OCI-LY7 (cell line): ENCODE data around the gene NAA80. TPM values are rescaled to one million over a fixed set of nuclear protein-coding genes. Genes with fewer than 3 reads are reported as not detected.

ENCODE experiments used
- BruUV-seq: library from RNA; stranded (reverse); fragments of 400-500 nt; replicated peaks from 2 replicates; lab custom pipeline; 2021; lab: Mats Ljungman, UMichigan
- CTCF ChIA-PET: fragments of 300-600 bp; sonication (Branson Sonifier 250); formaldehyde crosslinking; loops from one replicate; lab custom pipeline; 2022; ENCODE audit warnings: antibody characterized with exemption; ENCODE audit not compliant: unreplicated experiment; lab: Charles Lee
- POLR2A ChIA-PET: fragments of 300-600 bp; sonication (Branson Sonifier 250); formaldehyde crosslinking; loops from one replicate; lab custom pipeline; 2022; ENCODE audit warnings: antibody characterized with exemption; lab: Charles Lee
- DNase-seq: peaks from one replicate; pipeline ENCODE4 v3.0.0-alpha.2; 2015; ENCODE audit warnings: low spot score
- H2AFZ ChIP-seq: fragments of 200-600 bp; sonication (generic), shearing (Covaris generic); 2 replicates; pipeline ENCODE4 v1.6.1; 2014; ENCODE audit warnings: mild to moderate bottlenecking, antibody characterized with exemption, low read length, moderate library complexity
- H3K27ac ChIP-seq: fragments of 200-600 bp; sonication (generic); 2 replicates; pipeline ENCODE4 v1.5.1; 2014; ENCODE audit warnings: mixed run types, low read depth, mild to moderate bottlenecking, moderate library complexity, low read length, inconsistent platforms; ENCODE audit not compliant: poor library complexity, severe bottlenecking
- H3K36me3 ChIP-seq: fragments of 200-600 bp; sonication (generic); 2 replicates; pipeline ENCODE4 v1.6.1; 2014; ENCODE audit warnings: mild to moderate bottlenecking, antibody characterized with exemption, low read length, moderate library complexity, mixed read lengths; ENCODE audit not compliant: insufficient read depth
- H3K4me1 ChIP-seq: fragments of 200-600 bp; sonication (generic); 2 replicates; pipeline ENCODE4 v1.5.1; 2014; ENCODE audit warnings: mild to moderate bottlenecking, low read length; ENCODE audit not compliant: insufficient read depth, poor library complexity, severe bottlenecking
- H3K4me2 ChIP-seq: fragments of 200-600 bp; sonication (generic); 2 replicates; pipeline ENCODE4 v1.6.1; 2014; ENCODE audit warnings: mild to moderate bottlenecking, low read length
- H3K4me3 ChIP-seq: fragments of 200-600 bp; sonication (generic); 2 replicates; pipeline ENCODE4 v1.5.1; 2014; ENCODE audit warnings: mild to moderate bottlenecking, low read depth, low read length; ENCODE audit not compliant: poor library complexity, severe bottlenecking
- H3K79me2 ChIP-seq: fragments of 200-600 bp; sonication (generic); 2 replicates; pipeline ENCODE4 v1.6.1; 2016; ENCODE audit warnings: low read depth, mild to moderate bottlenecking, low read length, moderate library complexity, mixed read lengths; ENCODE audit not compliant: insufficient read depth
- H3K9me2 ChIP-seq: fragments of 200-600 bp; sonication (generic); 2 replicates; pipeline ENCODE4 v1.6.1; 2016; ENCODE audit warnings: mild to moderate bottlenecking, low read length, mixed read lengths; ENCODE audit not compliant: insufficient read depth
- H3K9me3 ChIP-seq: fragments of 200-600 bp; sonication (generic); 2 replicates; pipeline ENCODE4 v1.6.1; 2014; ENCODE audit warnings: mild to moderate bottlenecking, mixed run types, low read length, mixed read lengths
- H4K20me1 ChIP-seq: fragments of 200-600 bp; sonication (generic); 2 replicates; pipeline ENCODE4 v1.6.1; 2014; ENCODE audit warnings: mild to moderate bottlenecking, antibody characterized with exemption, low read length, moderate library complexity, mixed read lengths; ENCODE audit not compliant: insufficient read depth
- EZH2phosphoT487 ChIP-seq: fragments of 200-600 bp; sonication (generic); IDR thresholded peaks from 2 replicates; pipeline ENCODE4 v1.6.1; 2018; ENCODE audit warnings: low read depth, borderline replicate concordance, mild to moderate bottlenecking, mixed run types, antibody characterized with exemption, low read length, moderate library complexity, mixed read lengths
- intact Hi-C: fragments of 100-400 bp; cut with micrococcal nuclease; formaldehyde crosslinking; loops from one replicate; pipeline ENCODE4 v1.10.0; 2022; ENCODE audit not compliant: unreplicated experiment
- total RNA-seq, 2 experiments: library from RNA; depleted of rRNA in 1 of 2; stranded (reverse); fragments of >200 nt in 1 of 2; shearing (Covaris generic) in 1 of 2; gene quantifications; 2 replicates each; pipeline ENCODE4 v1.2.3, GENCODE V29; 2014 to 2022
- TF ChIP-seq, protein P1 (sequence below): fragments of 200-600 bp; sonication (generic); conservative IDR thresholded peaks from 2 replicates; pipeline ENCODE4 v1.5.1; 2014; ENCODE audit warnings: mild to moderate bottlenecking, antibody characterized with exemption, low read length, moderate library complexity, mixed read lengths

NAA80 gene
- total RNA-seq, 2 experiments from 2014 or later: 18.7 to 21.7 TPM

DNA sequence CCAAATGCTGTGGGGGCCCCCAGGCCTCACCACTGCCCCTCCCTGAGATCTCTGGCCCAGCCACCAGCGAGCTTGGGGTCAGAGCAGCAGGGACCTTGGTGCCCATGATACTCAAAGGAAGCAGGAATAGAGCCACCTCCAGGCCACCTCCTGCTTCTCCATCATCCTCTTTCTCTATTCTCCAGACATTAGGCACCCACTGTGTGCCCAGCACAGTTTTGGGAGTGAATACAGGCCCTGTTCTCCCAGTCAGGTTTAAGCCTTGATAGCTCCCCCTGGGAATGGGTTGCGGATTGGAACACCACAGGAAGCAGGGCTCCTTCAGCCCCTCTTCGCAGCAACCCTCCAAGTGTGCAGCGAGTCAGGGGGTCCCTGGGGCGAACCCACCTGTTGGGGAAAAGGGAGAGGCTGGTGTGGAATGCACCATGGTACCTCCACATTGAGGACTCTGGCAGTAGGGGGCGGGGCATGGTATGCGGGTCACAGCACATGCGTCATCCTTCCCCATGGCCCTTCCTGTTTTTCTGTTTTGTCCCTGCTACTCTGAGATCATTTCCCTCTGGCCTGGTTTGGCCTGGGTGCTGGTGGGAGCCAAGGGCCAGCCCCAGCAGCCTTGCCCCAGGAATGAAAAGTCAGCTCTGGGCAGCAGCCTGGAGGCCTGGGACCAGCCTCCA lies 44.5 kb downstream of the NAA80 start:
- H3K27ac ChIP-seq: no peak overlapping the region
- no peak overlapping the region for H3K4me2 ChIP-seq
- no peak overlapping the region for H2AFZ ChIP-seq
- TF ChIP-seq, protein P1, sequence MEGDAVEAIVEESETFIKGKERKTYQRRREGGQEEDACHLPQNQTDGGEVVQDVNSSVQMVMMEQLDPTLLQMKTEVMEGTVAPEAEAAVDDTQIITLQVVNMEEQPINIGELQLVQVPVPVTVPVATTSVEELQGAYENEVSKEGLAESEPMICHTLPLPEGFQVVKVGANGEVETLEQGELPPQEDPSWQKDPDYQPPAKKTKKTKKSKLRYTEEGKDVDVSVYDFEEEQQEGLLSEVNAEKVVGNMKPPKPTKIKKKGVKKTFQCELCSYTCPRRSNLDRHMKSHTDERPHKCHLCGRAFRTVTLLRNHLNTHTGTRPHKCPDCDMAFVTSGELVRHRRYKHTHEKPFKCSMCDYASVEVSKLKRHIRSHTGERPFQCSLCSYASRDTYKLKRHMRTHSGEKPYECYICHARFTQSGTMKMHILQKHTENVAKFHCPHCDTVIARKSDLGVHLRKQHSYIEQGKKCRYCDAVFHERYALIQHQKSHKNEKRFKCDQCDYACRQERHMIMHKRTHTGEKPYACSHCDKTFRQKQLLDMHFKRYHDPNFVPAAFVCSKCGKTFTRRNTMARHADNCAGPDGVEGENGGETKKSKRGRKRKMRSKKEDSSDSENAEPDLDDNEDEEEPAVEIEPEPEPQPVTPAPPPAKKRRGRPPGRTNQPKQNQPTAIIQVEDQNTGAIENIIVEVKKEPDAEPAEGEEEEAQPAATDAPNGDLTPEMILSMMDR: no peak
- no peak for TF ChIP-seq EZH2phosphoT487
- no peaks in the 10 kb centered on the region for H3K9me2 ChIP-seq
- ChIA-PET CTCF (no interaction called here), POLR2A (no interaction called here)
- BruUV-seq: no TSS peak
- no peak overlapping the region for H3K4me3 ChIP-seq
- H3K36me3 ChIP-seq: peaks cover 88% of the 10 kb centered on the region
- no peaks in the 10 kb centered on the region for H3K9me3 ChIP-seq
- intact Hi-C loops: no loop called here
- H3K79me2 ChIP-seq: peaks cover 6% of the 10 kb centered on the region; the same call in 1 of the 2 replicates
- H4K20me1 ChIP-seq: no peaks in the 10 kb centered on the region
- H3K4me1 ChIP-seq: peaks cover 5% of the 10 kb centered on the region
- DNase-seq: no peak

DNA sequence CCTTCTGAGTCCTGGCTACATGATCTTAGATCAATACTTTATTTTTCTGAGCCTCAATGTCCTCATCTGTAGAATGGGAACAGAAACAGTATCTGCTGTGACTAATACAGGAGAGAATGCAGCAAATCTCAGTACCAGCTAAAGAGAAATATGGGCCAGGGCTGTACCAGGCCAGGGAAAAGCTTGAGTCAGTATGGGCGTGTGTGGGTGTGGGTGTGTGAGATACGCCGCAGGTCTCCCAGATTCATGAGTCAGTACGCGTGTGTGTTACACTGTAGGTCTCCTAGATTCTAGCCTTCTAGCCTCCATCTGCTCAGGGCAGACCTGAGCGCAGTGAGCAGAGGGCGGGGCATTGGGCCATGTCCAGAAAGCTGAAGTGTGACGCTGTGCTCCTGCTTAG lies 48.0 kb downstream of the NAA80 start:
- H3K4me1 ChIP-seq: peaks cover 29% of the 10 kb centered on the region
- intact Hi-C loops: no loop called here
- no peaks in the 10 kb centered on the region for H3K9me3 ChIP-seq
- peaks cover 74% of the 10 kb centered on the region for H3K36me3 ChIP-seq
- no peak for TF ChIP-seq EZH2phosphoT487
- TF ChIP-seq, protein P1: no peak
- H3K9me2 ChIP-seq: no peaks in the 10 kb centered on the region
- peaks cover 39% of the 10 kb centered on the region for H3K79me2 ChIP-seq
- ChIA-PET POLR2A (no interaction called here), CTCF (interaction anchor here (0.6 kb wide), 1 partner anchor 9 kb away, joined by 3 read pairs; no protein-coding TSS in a partner anchor)
- no TSS peak for BruUV-seq
- H3K4me3 ChIP-seq: no peak overlapping the region
- DNase-seq: no peak
- H2AFZ ChIP-seq: no peak overlapping the region
- H3K4me2 ChIP-seq: no peak overlapping the region
- no peak overlapping the region for H3K27ac ChIP-seq
- peaks cover 5% of the 10 kb centered on the region; the same call in 1 of the 2 replicates for H4K20me1 ChIP-seq

DNA sequence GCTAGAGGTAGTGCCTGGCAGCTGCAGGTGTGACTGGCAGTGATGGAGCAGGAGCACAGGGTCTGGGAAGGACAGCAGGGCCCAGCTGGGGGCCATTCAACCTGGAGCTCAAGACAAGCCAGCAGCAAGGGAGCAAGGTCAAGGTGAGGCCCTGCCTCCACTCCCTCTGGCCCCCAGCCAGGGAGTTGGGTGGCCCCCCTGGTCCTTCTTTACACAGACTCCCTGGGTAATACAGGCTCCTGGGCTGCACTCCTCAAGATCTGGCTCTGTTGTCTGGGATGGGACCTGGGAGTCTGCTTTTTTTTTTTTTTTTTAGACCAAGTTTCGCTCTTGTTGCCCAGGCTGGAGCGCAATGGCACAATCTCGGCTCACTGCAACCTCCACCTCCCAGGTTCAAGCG lies 48.7 kb downstream of the NAA80 start:
- H3K9me2 ChIP-seq: no peaks in the 10 kb centered on the region
- no peak for DNase-seq
- H3K27ac ChIP-seq: no peak overlapping the region
- ChIA-PET POLR2A (interaction anchor here (0.6 kb wide), 3 partner anchors 13 to 742 kb away, joined by 3 to 4 read pairs (median 3); no protein-coding TSS in a partner anchor), CTCF (interaction anchor here (0.6 kb wide), 1 partner anchor 9 kb away, joined by 3 read pairs; no protein-coding TSS in a partner anchor)
- intact Hi-C loops: no loop called here
- no peak overlapping the region for H3K4me2 ChIP-seq
- TF ChIP-seq EZH2phosphoT487: no peak
- TF ChIP-seq, protein P1: no peak
- peaks cover 39% of the 10 kb centered on the region for H3K79me2 ChIP-seq
- BruUV-seq: no TSS peak
- H3K36me3 ChIP-seq: peaks cover 70% of the 10 kb centered on the region
- peaks cover 36% of the 10 kb centered on the region for H3K4me1 ChIP-seq
- H2AFZ ChIP-seq: no peak overlapping the region
- no peaks in the 10 kb centered on the region for H3K9me3 ChIP-seq
- H4K20me1 ChIP-seq: peaks cover 5% of the 10 kb centered on the region; the same call in 1 of the 2 replicates
- no peak overlapping the region for H3K4me3 ChIP-seq
